GM12878 (cell line): ENCODE data around the gene PRRC2A. TPM values are rescaled to one million over a fixed set of nuclear protein-coding genes. Genes with fewer than 3 reads are reported as not detected.
A peak's percentile ranks its signal among the peaks of the same experiment; 100 is the strongest.

Experiments used
- BCL11A ChIP-seq: IDR thresholded peaks from 2 replicates; pipeline ENCODE4 v1.6.1; 2011; ENCODE audit warnings: low read depth, low read length
- CEBPZ ChIP-seq: fragments of 150-350 bp; IDR thresholded peaks from 2 replicates; pipeline ENCODE4 v1.6.1; 2016; ENCODE audit warnings: low read depth, low read length
- CREB1 ChIP-seq: IDR thresholded peaks from 2 replicates; pipeline ENCODE4 v1.6.1; 2012; ENCODE audit warnings: low read depth, mild to moderate bottlenecking, inconsistent platforms
- IKZF1 ChIP-seq: fragments of 450-650 bp; conservative IDR thresholded peaks from 2 replicates; pipeline ENCODE4 v1.6.1; 2017; ENCODE audit warnings: antibody characterized with exemption, mild to moderate bottlenecking
- IRF4 ChIP-seq: IDR thresholded peaks from 2 replicates; pipeline ENCODE4 v1.6.1; 2011; ENCODE audit warnings: low read depth, low read length
- MEF2B ChIP-seq: fragments of 450-650 bp; IDR thresholded peaks from 2 replicates; pipeline ENCODE4 v1.6.1; 2018; ENCODE audit warnings: mild to moderate bottlenecking, moderate library complexity; ENCODE audit not compliant: partially characterized antibody, poor library complexity, severe bottlenecking
- MTA2 ChIP-seq: fragments of 450-650 bp; IDR thresholded peaks from 2 replicates; pipeline ENCODE4 v1.6.1; 2016; ENCODE audit warnings: low read depth, mild to moderate bottlenecking, moderate library complexity
- NR2C1 ChIP-seq: fragments of 450-650 bp; IDR thresholded peaks from 2 replicates; pipeline ENCODE4 v1.6.1; 2017; ENCODE audit warnings: antibody characterized with exemption, mild to moderate bottlenecking, moderate library complexity
- NR2F1 ChIP-seq: fragments of 450-650 bp; conservative IDR thresholded peaks from 2 replicates; pipeline ENCODE4 v1.6.1; 2017; ENCODE audit warnings: mild to moderate bottlenecking
- PBX3 ChIP-seq: IDR thresholded peaks from 2 replicates; pipeline ENCODE4 v1.6.1; 2011; ENCODE audit warnings: mild to moderate bottlenecking, low read depth, low read length, moderate library complexity; ENCODE audit not compliant: insufficient replicate concordance
- POU2F2 ChIP-seq: IDR thresholded peaks from 3 replicates; pipeline ENCODE4 v1.6.1; 2011; ENCODE audit warnings: low read depth, mild to moderate bottlenecking, low read length, borderline replicate concordance
- SMAD1 ChIP-seq: fragments of 450-650 bp; IDR thresholded peaks from 2 replicates; pipeline ENCODE4 v1.6.1; 2018; ENCODE audit warnings: mild to moderate bottlenecking, low read depth; ENCODE audit not compliant: partially characterized antibody
- SMARCA5 ChIP-seq: fragments of 450-650 bp; IDR thresholded peaks from 2 replicates; pipeline ENCODE4 v1.6.1; 2017; ENCODE audit warnings: mild to moderate bottlenecking
- SRF ChIP-seq, 2 experiments: IDR thresholded peaks; 2 replicates each; pipeline ENCODE4 v1.6.1; 2011; ENCODE audit warnings: low read depth in 2 of 2, low read length in 2 of 2, mild to moderate bottlenecking in 1 of 2, moderate library complexity in 1 of 2
- SUPT20H ChIP-seq: IDR thresholded peaks from 2 replicates; pipeline ENCODE4 v1.6.1; 2011; ENCODE audit warnings: low read depth, mild to moderate bottlenecking, low read length, moderate library complexity, borderline replicate concordance; ENCODE audit not compliant: control insufficient read depth
- TCF7 ChIP-seq: IDR thresholded peaks from 2 replicates; pipeline ENCODE4 v1.6.1; 2014; ENCODE audit warnings: antibody characterized with exemption, borderline replicate concordance
- ZBTB33 ChIP-seq: fragments of 450-650 bp; IDR thresholded peaks from 2 replicates; pipeline ENCODE4 v1.6.1; 2017; ENCODE audit warnings: mild to moderate bottlenecking
- ZNF622 ChIP-seq: fragments of 450-650 bp; IDR thresholded peaks from 2 replicates; pipeline ENCODE4 v1.6.1; 2017; ENCODE audit warnings: mild to moderate bottlenecking, inconsistent platforms
- ZNF687 ChIP-seq: fragments of 450-650 bp; IDR thresholded peaks from 2 replicates; pipeline ENCODE4 v1.6.1; 2017; ENCODE audit warnings: mild to moderate bottlenecking, moderate library complexity
- ZZZ3 ChIP-seq: IDR thresholded peaks from 2 replicates; pipeline ENCODE4 v1.6.1; 2011; ENCODE audit warnings: low read depth; ENCODE audit not compliant: control insufficient read depth, insufficient read length
- polyA plus RNA-seq, 11 experiments: library from polyadenylated mRNA; depleted of rRNA in 4 of 11; unstranded in 6 of 11; stranded (reverse) in 5 of 11; fragments of >200 nt; fragmentation: Nextera tagmentation in 4 of 11; fragmentation: Illumina TruSeq in 1 of 11; extraction: Ambion mirVana in 4 of 11; extraction: Trizol in 1 of 11; gene quantifications; 1 replicate in 1 of 11; 2 replicates in 10 of 11; pipeline versions ENCODE4 v1.2.1 to v1.2.3, GENCODE V29; 2011 to 2016; ENCODE audit warnings: inconsistent platforms in 2 of 11, missing spikeins in 2 of 11, low read depth in 1 of 11
- total RNA-seq, 4 experiments: library from RNA; depleted of rRNA in 3 of 4; stranded (reverse); fragments of >200 nt in 3 of 4; fragmentation: Illumina TruSeq in 1 of 4; extraction: Trizol in 1 of 4; gene quantifications; 2 replicates each; pipeline versions ENCODE4 v1.2.1 to v1.2.3, GENCODE V29; 2013 to 2021

Gene PRRC2A
- total and polyA plus RNA-seq, 10 of the 15 experiments (the other 5 are each of a cell fraction or from before 2014, with no cell fraction given) = 0.40 to 244 (median 61.3) TPM

GRCh38 chr6:31619805-31620585 is 520 bp upstream of the PRRC2A start (continued):
- TF ChIP-seq PBX3 (no peak), SUPT20H (no peak), ZNF622 (no peak), ZBTB33 (no peak), POU2F2 (peak; percentile 99), TCF7 (no peak), MTA2 (no peak), NR2F1 (no peak), ZZZ3 (no peak), SMARCA5 (no peak; the same call in 1 of the 2 replicates), BCL11A (no peak; the same call in 1 of the 2 replicates), SMAD1 (peak; percentile 96), IRF4 (no peak), CREB1 (peak; percentile 95), MEF2B (no peak), IKZF1 (peak; percentile 87), SRF (IDR thresholded peaks at IDR 0.05; ENCODE audit: low read depth in 2 of 2, low read length in 2 of 2) (0 out of 4 replicates have a peak, but pooled peaks of 1 of the 2 experiments have one; percentile 13), NR2C1 (no peak), ZNF687 (peak; percentile 89), CEBPZ (no peak)
